ENCODE results near the gene AKAP13. TPM values are rescaled to one million over a fixed set of nuclear protein-coding genes. Genes with fewer than 3 reads are reported as not detected.

AKAP13 gene
- total and polyA plus RNA-seq, 2 of the 13 experiments (the other 11 are each of a cell fraction or from before 2014, with no cell fraction given), result 6.7 to 27.1 TPM

- TF ChIP-seq GATAD1 (CRISPR knock-in tag; IDR thresholded peaks at IDR 0.05) (peak; percentile 53; the same call in 1 of the 2 replicates), NR0B2 (CRISPR knock-in tag; IDR thresholded peaks at IDR 0.05) (no peak), JUNB (CRISPR knock-in tag; IDR thresholded peaks at IDR 0.05; ENCODE audit: borderline replicate concordance) (peak; percentile 74; the same call in 1 of the 2 replicates), BORCS8-MEF2B (CRISPR knock-in tag; IDR thresholded peaks at IDR 0.05) (no peak), USF2 (IDR thresholded peaks at IDR 0.05; ENCODE audit: low read depth, low read length) (peak; percentile 79), USF2 (CRISPR knock-in tag; IDR thresholded peaks at IDR 0.05; ENCODE audit: borderline replicate concordance) (peak; percentile 82; the same call in 1 of the 2 replicates), TFAP4 (IDR thresholded peaks at IDR 0.05; ENCODE audit: borderline replicate concordance, low read depth) (peak; percentile 85), ZNF720 (CRISPR knock-in tag; IDR thresholded peaks at IDR 0.05) (no peak), MAX (IDR thresholded peaks at IDR 0.05) (peak; percentile 69), CBX1 (IDR thresholded peaks at IDR 0.05; ENCODE audit: low read depth) (peak; percentile 77), FOXA3 (CRISPR knock-in tag; IDR thresholded peaks at IDR 0.05) (peak; percentile 88), NR2F6 (IDR thresholded peaks at IDR 0.05) (peak; percentile 90), NR2F6 (CRISPR knock-in tag; IDR thresholded peaks at IDR 0.05) (peak; percentile 95), ZBTB33 (CRISPR knock-in tag; IDR thresholded peaks at IDR 0.05) (peak; percentile 29; the same call in 1 of the 2 replicates), AGO2 (optimal IDR thresholded peaks at IDR 0.05; ENCODE audit: low read depth, low read length) (no peak), IRF2 (CRISPR knock-in tag; IDR thresholded peaks at IDR 0.05) (peak; percentile 74; the same call in 1 of the 2 replicates), JUND (CRISPR knock-in tag; IDR thresholded peaks at IDR 0.05) (peak; percentile 79), HOMEZ (CRISPR knock-in tag; IDR thresholded peaks at IDR 0.05; ENCODE audit: low read depth) (peak; percentile 98), ZNF17 (CRISPR knock-in tag; IDR thresholded peaks at IDR 0.05) (no peak), PAF1 (CRISPR knock-in tag; IDR thresholded peaks at IDR 0.05) (no peak), GTF2F1 (IDR thresholded peaks at IDR 0.05; ENCODE audit: low read length) (no peak), ZBTB37 (CRISPR knock-in tag; IDR thresholded peaks at IDR 0.05) (no peak)
Measured at GRCh38 chr15:85412956-85413854, 32.8 kb downstream of the AKAP13 start (continued).
